ENCODE results near the gene LGALS7.
"Not testable (repeated sequence)": the region's sequence is repeated elsewhere in the genome, so short reads cannot be mapped to it uniquely, and the experiment has no call there.

The LGALS7 gene

DNA sequence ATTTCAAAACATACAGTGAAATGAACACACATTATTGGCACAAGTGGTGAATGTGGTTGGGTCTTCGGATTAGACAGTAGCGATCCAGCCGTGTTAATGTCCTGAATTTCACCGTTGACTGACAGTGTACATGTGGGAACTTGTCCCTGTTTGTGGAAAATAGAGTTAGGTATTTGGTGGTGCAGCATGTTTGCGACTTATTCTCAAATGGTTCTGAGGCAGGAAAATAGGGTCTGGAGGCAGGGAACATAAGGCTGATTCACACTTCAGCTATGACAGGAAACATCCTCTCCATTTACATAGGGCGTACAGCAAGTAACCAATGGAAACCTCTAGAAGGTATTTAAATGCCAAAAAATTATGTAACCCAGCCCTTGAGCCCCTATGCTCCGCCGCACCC is 19.9 kb upstream of the LGALS7 start:
- no peak overlapping the region for H2AFZ ChIP-seq (ENCODE audit: low read length)
- no peaks in the 10 kb centered on the region for H3K9me3 ChIP-seq (ENCODE audit: insufficient read depth, low read depth, low read length)
- no peak overlapping the region for H3K9ac ChIP-seq (ENCODE audit: low read depth, low read length, poor library complexity, severe bottlenecking)
- no peaks in the 10 kb centered on the region for H3K79me2 ChIP-seq (ENCODE audit: insufficient read depth, low read length)
- no peaks in the 10 kb centered on the region for H3K27me3 ChIP-seq (ENCODE audit: insufficient read depth, low read length, poor library complexity, severe bottlenecking)
- no peaks in the 10 kb centered on the region for H3K9me2 ChIP-seq (replicated peaks; ENCODE audit: low read depth, low read length)
- H3K4me3 ChIP-seq (ENCODE audit: low read length, poor library complexity, severe bottlenecking): no peak overlapping the region
- H3K4me1 ChIP-seq (ENCODE audit: insufficient read depth, low read length, poor library complexity, severe bottlenecking): no peaks in the 10 kb centered on the region
- no peak overlapping the region for H3K4me2 ChIP-seq (ENCODE audit: low read depth, low read length, poor library complexity, severe bottlenecking)
- H3K36me3 ChIP-seq (ENCODE audit: insufficient read depth, low read length): no peaks in the 10 kb centered on the region
- TF ChIP-seq, protein P1, sequence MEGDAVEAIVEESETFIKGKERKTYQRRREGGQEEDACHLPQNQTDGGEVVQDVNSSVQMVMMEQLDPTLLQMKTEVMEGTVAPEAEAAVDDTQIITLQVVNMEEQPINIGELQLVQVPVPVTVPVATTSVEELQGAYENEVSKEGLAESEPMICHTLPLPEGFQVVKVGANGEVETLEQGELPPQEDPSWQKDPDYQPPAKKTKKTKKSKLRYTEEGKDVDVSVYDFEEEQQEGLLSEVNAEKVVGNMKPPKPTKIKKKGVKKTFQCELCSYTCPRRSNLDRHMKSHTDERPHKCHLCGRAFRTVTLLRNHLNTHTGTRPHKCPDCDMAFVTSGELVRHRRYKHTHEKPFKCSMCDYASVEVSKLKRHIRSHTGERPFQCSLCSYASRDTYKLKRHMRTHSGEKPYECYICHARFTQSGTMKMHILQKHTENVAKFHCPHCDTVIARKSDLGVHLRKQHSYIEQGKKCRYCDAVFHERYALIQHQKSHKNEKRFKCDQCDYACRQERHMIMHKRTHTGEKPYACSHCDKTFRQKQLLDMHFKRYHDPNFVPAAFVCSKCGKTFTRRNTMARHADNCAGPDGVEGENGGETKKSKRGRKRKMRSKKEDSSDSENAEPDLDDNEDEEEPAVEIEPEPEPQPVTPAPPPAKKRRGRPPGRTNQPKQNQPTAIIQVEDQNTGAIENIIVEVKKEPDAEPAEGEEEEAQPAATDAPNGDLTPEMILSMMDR (conservative IDR thresholded peaks at IDR 0.05; ENCODE audit: low read length): no peak
- TF ChIP-seq EZH2phosphoT487 (IDR thresholded peaks at IDR 0.05; ENCODE audit: borderline replicate concordance): no peak
- H4K20me1 ChIP-seq (ENCODE audit: insufficient read depth, low read length, poor library complexity, severe bottlenecking): no peaks in the 10 kb centered on the region
- no peaks in the 10 kb centered on the region for H3F3A ChIP-seq (ENCODE audit: low read depth)

- TF ChIP-seq EZH2phosphoT487 (IDR thresholded peaks at IDR 0.05; ENCODE audit: borderline replicate concordance): no peak
- TF ChIP-seq, protein P1 (conservative IDR thresholded peaks at IDR 0.05; ENCODE audit: low read length): no peak
- Histone ChIP-seq H3K36me3 (ENCODE audit: insufficient read depth, low read length) (no peaks in the 10 kb centered on the region), H4K20me1 (ENCODE audit: insufficient read depth, low read length, poor library complexity, severe bottlenecking) (no peaks in the 10 kb centered on the region), H3K27me3 (ENCODE audit: insufficient read depth, low read length, poor library complexity, severe bottlenecking) (no peaks in the 10 kb centered on the region), H3K9ac (ENCODE audit: low read depth, low read length, poor library complexity, severe bottlenecking) (no peak overlapping the region), H3K9me2 (replicated peaks; ENCODE audit: low read depth, low read length) (no peaks in the 10 kb centered on the region), H3K9me3 (ENCODE audit: insufficient read depth, low read depth, low read length) (no peaks in the 10 kb centered on the region), H3K4me1 (ENCODE audit: insufficient read depth, low read length, poor library complexity, severe bottlenecking) (no peaks in the 10 kb centered on the region), H3F3A (ENCODE audit: low read depth) (no peaks in the 10 kb centered on the region), H2AFZ (ENCODE audit: low read length) (no peak overlapping the region), H3K4me2 (ENCODE audit: low read depth, low read length, poor library complexity, severe bottlenecking) (no peak overlapping the region), H3K79me2 (ENCODE audit: insufficient read depth, low read length) (no peaks in the 10 kb centered on the region), H3K4me3 (ENCODE audit: low read length, poor library complexity, severe bottlenecking) (no peak overlapping the region)
Observed at GRCh38 chr19:38792250-38793111, 19.2 kb upstream of the LGALS7 start.

- H3K9me2 ChIP-seq (replicated peaks; ENCODE audit: low read depth, low read length); H3K79me2 ChIP-seq (ENCODE audit: insufficient read depth, low read length); H3K9me3 ChIP-seq (ENCODE audit: insufficient read depth, low read depth, low read length); H2AFZ ChIP-seq (ENCODE audit: low read length); H4K20me1 ChIP-seq (ENCODE audit: insufficient read depth, low read length, poor library complexity, severe bottlenecking); H3K4me2 ChIP-seq (ENCODE audit: low read depth, low read length, poor library complexity, severe bottlenecking); H3K27me3 ChIP-seq (ENCODE audit: insufficient read depth, low read length, poor library complexity, severe bottlenecking); H3K4me3 ChIP-seq (ENCODE audit: low read length, poor library complexity, severe bottlenecking); H3K4me1 ChIP-seq (ENCODE audit: insufficient read depth, low read length, poor library complexity, severe bottlenecking); H3K9ac ChIP-seq (ENCODE audit: low read depth, low read length, poor library complexity, severe bottlenecking); H3K36me3 ChIP-seq (ENCODE audit: insufficient read depth, low read length); H3F3A ChIP-seq (ENCODE audit: low read depth): not testable (repeated sequence)
Observed at GRCh38 chr19:38791451-38792064, 18.2 kb upstream of the LGALS7 start.

- not testable (repeated sequence) for H3K9ac ChIP-seq (ENCODE audit: low read depth, low read length, poor library complexity, severe bottlenecking); H2AFZ ChIP-seq (ENCODE audit: low read length); H3K4me3 ChIP-seq (ENCODE audit: low read length, poor library complexity, severe bottlenecking); H3K9me3 ChIP-seq (ENCODE audit: insufficient read depth, low read depth, low read length); H3K9me2 ChIP-seq (replicated peaks; ENCODE audit: low read depth, low read length); H3F3A ChIP-seq (ENCODE audit: low read depth); H3K4me2 ChIP-seq (ENCODE audit: low read depth, low read length, poor library complexity, severe bottlenecking); H3K4me1 ChIP-seq (ENCODE audit: insufficient read depth, low read length, poor library complexity, severe bottlenecking); H3K36me3 ChIP-seq (ENCODE audit: insufficient read depth, low read length); H3K79me2 ChIP-seq (ENCODE audit: insufficient read depth, low read length); H3K27me3 ChIP-seq (ENCODE audit: insufficient read depth, low read length, poor library complexity, severe bottlenecking); H4K20me1 ChIP-seq (ENCODE audit: insufficient read depth, low read length, poor library complexity, severe bottlenecking)
Observed at GRCh38 chr19:38790507-38791403, 17.4 kb upstream of the LGALS7 start.

All from Loucy (cell line).